Erythroblast (primary cell): ENCODE results near the gene MAPT.

Experiments used
- GATA1 ChIP-seq: IDR thresholded peaks from 2 replicates; pipeline ENCODE4 v1.6.1; 2011; ENCODE audit warnings: low read depth, mild to moderate bottlenecking, control low read depth, low read length, moderate library complexity
- POLR2A ChIP-seq: IDR thresholded peaks from 2 replicates; pipeline ENCODE4 v1.6.1; 2011; ENCODE audit warnings: mild to moderate bottlenecking, low read length

GRCh38 chr17:45883063-45883462 lies 11.3 kb upstream of the MAPT start:
- TF ChIP-seq POLR2A = no peak
- no peak for TF ChIP-seq GATA1
